Esophagus (tissue), 2 donors: ENCODE data around the gene SLC11A1. TPM values are rescaled to one million over a fixed set of nuclear protein-coding genes. Genes with fewer than 3 reads are reported as not detected.

Source experiments
- H3K27ac ChIP-seq, 2 donors: one replicate each; pipeline ENCODE4 v1.5.1; 2013; ENCODE audit warnings: low read depth in 2 of 2, mild to moderate bottlenecking in 2 of 2, inconsistent platforms in 1 of 2, low read length in 1 of 2, moderate library complexity in 1 of 2
- H3K27me3 ChIP-seq, 2 donors: one replicate each; pipeline ENCODE4 v1.6.1; 2013; ENCODE audit warnings: low read length in 2 of 2, control low read depth in 1 of 2, mild to moderate bottlenecking in 1 of 2; ENCODE audit not compliant: insufficient read depth in 2 of 2, control insufficient read depth in 1 of 2
- H3K36me3 ChIP-seq, 2 donors: one replicate each; pipeline ENCODE4 v1.6.1; 2013; ENCODE audit warnings: low read length in 1 of 2; ENCODE audit not compliant: control insufficient read depth in 2 of 2, insufficient read depth in 2 of 2
- H3K4me1 ChIP-seq, 2 donors: one replicate each; pipeline ENCODE4 v1.6.1; 2013; ENCODE audit warnings: low read length in 1 of 2; ENCODE audit not compliant: control insufficient read depth in 2 of 2, insufficient read depth in 2 of 2
- H3K4me3 ChIP-seq, 2 donors: one replicate each; pipeline ENCODE4 v1.5.1; 2013; ENCODE audit warnings: low read length in 2 of 2, mild to moderate bottlenecking in 2 of 2, low read depth in 1 of 2, moderate library complexity in 1 of 2
- H3K9me3 ChIP-seq, 2 donors: one replicate each; pipeline ENCODE4 v1.6.1; 2013; ENCODE audit warnings: mild to moderate bottlenecking in 2 of 2, low read depth in 1 of 2, low read length in 1 of 2, moderate library complexity in 1 of 2; ENCODE audit not compliant: control insufficient read depth in 2 of 2, insufficient read depth in 1 of 2
- WGBS, 2 donors: extraction: QIAGEN DNeasy Blood & Tissue Kit; methylation state at CpG; one replicate each; pipeline ENCODE4 v1.1.7; 2013; 5-methylcytosine and 5-hydroxymethylcytosine counted together
- polyA plus RNA-seq, 2 donors: library from polyadenylated mRNA; stranded (reverse); fragments of 200-250 nt; gene quantifications; one replicate each; pipeline ENCODE4 v1.2.3, GENCODE V29; 2013
- donor health status: healthy with polysubstance abuse.
- donor health status: Bipolar disorder and iron deficiency.

Gene SLC11A1
- polyA plus RNA-seq, 2 donors = 1.1 to 1.5 TPM

DNA sequence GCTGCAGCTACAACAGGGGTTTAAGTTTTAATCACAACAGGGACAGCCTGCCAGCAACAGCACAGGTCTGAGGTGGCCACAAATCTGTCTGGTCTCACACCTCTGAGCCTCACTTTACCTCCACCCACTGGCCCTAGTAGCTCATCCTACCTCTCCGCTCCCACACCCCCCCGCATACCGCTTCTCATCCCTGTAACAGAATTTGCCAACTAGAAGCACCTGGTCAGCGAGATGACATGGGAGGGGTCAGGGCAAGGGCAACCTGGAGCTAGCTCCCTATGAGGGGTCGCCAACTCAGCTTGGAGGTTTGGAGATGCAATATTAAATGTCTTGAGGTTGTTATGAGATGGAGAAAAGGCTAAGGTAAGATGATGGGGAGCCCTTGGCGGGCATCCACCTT is 17.9 kb upstream of the SLC11A1 start:
- Histone ChIP-seq H3K27me3 (no peaks in the 10 kb centered on the region), H3K4me3 (no peak overlapping the region), H3K36me3 (no peaks in the 10 kb centered on the region), H3K9me3 (peaks cover 2 to 3% of the 10 kb centered on the region in 2 donors), H3K27ac (no peak overlapping the region), H3K4me1 (no peaks in the 10 kb centered on the region)
- 76 to 84% methylated on average over 6 of the region's 6 CpGs for WGBS, 2 donors

DNA sequence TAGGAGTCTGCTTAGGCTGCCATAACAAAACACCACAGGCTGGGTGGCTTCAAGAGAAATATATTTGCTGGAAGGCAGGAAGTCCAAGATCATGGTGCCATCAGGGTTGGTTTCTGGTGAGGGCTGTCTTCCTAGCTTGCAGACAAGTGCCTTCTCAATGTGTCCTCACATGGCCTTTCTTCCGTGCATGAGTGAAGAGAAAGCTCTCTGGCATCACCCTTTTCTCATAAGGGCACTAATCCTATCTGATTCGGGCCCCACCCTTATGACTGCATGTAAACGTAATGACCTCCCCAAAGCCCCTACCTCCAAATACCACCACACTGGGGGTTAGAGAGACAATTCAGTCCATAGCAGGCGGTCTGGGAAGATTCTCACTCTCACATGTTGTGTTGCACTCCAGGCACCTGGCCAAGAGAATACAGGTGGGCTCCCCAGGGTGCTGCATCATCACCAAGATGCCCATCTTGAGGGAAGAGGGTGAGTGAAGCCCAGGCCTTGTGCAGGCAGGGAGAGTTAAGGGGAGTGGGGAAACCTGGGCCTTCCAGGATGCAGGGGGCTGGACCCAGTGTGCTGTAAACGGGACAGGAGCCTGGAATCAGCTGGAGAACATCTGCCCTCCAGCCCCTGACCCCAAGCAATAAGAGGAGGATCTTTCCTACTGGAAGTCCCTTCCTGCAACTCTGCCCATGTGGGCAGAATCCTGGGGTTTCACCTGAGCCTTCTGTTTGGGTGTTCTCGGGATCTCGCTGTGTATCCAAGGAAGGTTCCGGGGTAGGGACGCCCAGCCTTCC is 15.3 kb upstream of the SLC11A1 start:
- H3K4me3 ChIP-seq = peak overlapping the region; percentile 52 to 57
- 90 to 92% methylated on average over 9 of the region's 9 CpGs for WGBS, 2 donors

DNA sequence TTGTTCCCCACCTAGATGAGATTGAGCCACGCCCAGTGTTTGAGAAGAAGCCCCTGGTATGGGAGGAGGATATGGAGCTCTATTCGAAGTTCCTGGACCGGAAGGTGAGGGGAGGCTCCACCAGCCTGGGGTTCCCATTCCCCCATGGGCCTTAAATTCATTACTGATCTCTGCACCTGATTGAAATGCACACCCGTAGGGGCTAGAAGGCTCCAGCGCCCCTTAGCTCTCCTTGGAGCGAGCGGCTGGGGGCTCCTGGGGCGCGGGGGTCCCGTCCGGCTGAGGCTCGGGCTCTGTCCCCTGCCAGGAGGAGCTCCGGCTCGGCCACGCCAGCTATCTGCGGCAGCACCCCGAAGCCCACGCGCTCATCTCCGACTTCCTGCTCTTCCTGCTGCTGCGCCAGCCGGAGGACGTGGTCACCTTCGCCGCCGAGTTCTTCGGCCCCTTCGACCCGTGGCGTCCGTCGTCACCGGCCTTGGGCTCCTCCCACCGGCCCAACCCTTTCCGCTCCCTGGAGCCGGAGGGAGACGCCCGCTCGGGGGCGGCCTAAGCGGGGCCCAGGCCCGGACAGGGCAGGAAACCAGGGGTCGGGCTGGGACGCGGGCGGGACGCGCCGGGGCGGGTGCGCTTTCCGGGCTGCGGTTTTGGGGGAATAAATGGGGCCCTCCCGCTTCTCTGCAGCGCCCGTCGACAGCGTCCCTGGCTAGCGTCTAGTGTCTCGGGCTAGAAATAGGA is 14.5 kb upstream of the SLC11A1 start:
- 3 to 4% methylated on average over 59 to 60 of the region's 60 CpGs for WGBS, 2 donors
- no peaks in the 10 kb centered on the region for H3K27me3 ChIP-seq
- no peaks in the 10 kb centered on the region for H3K4me1 ChIP-seq
- no peaks in the 10 kb centered on the region for H3K36me3 ChIP-seq
- peak overlapping the region; percentile 85 to 87 for H3K27ac ChIP-seq
- peaks cover 2 to 3% of the 10 kb centered on the region in 2 donors for H3K9me3 ChIP-seq
- H3K4me3 ChIP-seq = peak overlapping the region; percentile 52 to 57

More for the DNA sequence above, 15.3 kb upstream of the SLC11A1 start:
- Histone ChIP-seq H3K4me1 (no peaks in the 10 kb centered on the region), H3K27me3 (no peaks in the 10 kb centered on the region), H3K36me3 (no peaks in the 10 kb centered on the region), H3K9me3 (peaks cover 2 to 3% of the 10 kb centered on the region in 2 donors), H3K27ac (peak overlapping the region; percentile 85 to 87)

DNA sequence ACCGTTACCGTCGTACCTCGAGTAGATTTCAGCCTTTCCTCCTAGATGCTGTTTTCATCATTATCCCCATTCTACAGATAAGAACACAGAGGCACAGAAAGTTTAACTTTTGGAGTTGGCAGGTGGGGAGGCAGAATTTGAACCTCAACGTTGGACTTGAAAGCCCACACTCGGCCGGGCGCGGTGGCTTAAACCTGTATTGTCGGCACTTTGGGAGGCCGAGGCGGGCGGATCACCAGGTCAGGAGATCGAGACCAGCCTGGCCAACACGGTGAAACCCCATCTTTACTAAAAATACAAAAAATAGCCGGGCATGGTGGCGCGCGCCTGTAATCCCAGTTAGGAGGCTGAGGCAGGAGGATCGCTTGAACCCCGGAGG is 13.9 kb upstream of the SLC11A1 start:
- Histone ChIP-seq H3K4me1 (no peaks in the 10 kb centered on the region), H3K27me3 (no peaks in the 10 kb centered on the region), H3K4me3 (peak overlapping the region; percentile 52 to 57), H3K9me3 (peaks cover 2 to 3% of the 10 kb centered on the region in 2 donors), H3K36me3 (no peaks in the 10 kb centered on the region), H3K27ac (peak overlapping the region; percentile 85 to 87)
- WGBS, 2 donors = 57 to 64% methylated on average over 21 of the region's 21 CpGs

DNA sequence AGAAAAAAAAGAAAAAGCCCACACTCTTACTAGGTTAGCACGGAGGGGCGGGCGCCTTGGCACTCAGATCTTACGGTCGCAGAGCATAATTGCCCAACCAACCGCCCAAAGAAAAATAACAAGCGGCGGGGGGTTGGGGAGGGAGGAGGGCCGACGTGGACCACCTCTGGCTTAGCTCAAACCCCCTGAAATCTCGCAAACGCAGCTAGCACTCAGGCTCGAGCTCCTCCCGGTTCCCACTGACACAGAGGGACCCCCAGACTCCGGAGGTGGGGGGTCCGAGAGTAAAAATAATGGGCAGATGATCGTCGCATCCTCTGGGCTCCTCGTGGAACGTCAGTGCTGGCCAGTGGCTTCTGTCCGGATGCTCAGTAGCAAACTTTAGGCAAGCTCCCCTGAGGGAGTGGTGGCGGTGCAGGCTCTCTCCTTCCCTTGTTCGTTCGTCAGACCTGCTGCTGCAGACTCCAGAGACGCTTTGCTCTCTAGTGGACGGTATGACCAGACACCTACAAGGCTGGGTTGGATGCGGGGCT is 13.4 kb upstream of the SLC11A1 start:
- H3K27me3 ChIP-seq = no peaks in the 10 kb centered on the region
- H3K9me3 ChIP-seq = peaks cover 2 to 3% of the 10 kb centered on the region in 2 donors
- H3K4me3 ChIP-seq = no peak overlapping the region
- no peaks in the 10 kb centered on the region for H3K4me1 ChIP-seq
- WGBS, 2 donors = 52 to 53% methylated on average over 26 to 27 of the region's 27 CpGs
- no peaks in the 10 kb centered on the region for H3K36me3 ChIP-seq
- peak overlapping the region; percentile 33 to 53 for H3K27ac ChIP-seq

DNA sequence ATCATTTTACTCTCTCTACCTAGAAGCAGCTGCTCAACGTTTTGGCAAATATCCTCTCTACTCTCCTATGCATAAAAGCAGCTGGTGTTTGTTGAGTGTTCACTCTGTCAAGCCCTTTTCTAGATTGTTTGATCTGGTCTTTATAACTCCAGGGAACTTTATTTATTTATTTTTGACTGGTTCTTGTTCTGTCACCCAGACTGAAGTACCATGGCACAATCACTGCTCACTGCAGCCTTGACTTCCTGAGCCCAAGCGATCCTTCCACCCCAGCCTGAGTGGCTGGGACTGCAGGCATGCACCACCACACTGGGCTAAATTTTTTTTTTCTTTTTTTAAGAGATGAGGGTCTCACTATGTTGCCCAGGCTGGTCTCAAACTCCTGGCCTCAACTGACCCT is 12.7 kb upstream of the SLC11A1 start:
- Histone ChIP-seq H3K4me1 (no peaks in the 10 kb centered on the region), H3K4me3 (no peak overlapping the region), H3K27ac (no peak overlapping the region), H3K36me3 (no peaks in the 10 kb centered on the region), H3K27me3 (no peaks in the 10 kb centered on the region), H3K9me3 (peaks cover 2 to 3% of the 10 kb centered on the region in 2 donors)
- 53 to 65% methylated on average over 2 of the region's 2 CpGs for WGBS, 2 donors

DNA sequence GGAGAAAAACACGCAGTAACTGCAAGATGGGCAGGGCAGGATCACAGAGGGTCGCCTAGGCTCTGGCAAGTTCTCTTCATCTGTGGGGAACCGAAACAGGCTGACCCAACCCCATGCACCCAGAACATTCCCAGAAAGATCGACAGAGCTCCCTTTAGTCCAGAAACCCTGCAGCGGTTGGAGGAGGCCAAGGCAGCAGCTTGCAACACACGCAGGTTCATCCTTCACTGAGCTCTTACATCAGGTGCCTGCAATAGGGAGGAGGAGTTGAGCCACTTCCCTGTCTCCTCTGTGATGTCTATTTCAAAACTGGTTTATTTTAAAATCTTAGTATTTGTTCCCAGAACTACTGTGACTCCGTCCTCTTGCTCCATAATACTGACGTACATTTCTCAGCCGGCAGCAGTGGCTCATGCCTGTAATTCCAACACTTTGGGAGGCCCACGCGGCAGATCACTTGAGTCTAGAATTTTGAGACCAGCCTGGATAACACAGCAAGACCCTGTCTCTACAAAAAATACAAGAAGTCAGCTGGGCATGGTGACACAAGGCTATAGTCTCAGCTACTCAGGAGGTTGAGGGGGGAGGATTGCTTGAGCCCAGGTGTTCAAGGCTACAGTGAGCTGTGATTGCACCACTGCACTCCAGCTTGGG is 11.5 kb upstream of the SLC11A1 start:
- WGBS, 2 donors = 79 to 80% methylated on average over 11 of the region's 11 CpGs

DNA sequence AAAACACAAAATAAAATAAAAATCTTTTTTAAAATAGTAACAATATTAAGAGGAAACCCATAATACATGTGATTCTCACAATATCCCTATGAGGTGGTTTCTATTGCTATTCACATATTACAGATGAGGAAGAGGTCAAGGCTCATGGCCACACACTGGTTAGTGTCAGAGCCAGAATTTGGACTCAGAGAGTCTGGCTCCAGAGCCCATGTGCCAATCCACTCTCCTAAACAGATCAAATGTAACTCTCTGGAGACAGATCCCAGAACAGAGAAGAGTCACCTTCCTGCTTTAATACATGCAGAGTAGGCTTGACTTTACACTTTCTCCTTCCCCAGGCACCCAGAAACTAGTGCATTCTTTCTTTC is 10.1 kb upstream of the SLC11A1 start:
- H3K27ac ChIP-seq = no peak overlapping the region
- no peaks in the 10 kb centered on the region for H3K4me1 ChIP-seq
- H3K27me3 ChIP-seq = no peaks in the 10 kb centered on the region
- no peaks in the 10 kb centered on the region for H3K9me3 ChIP-seq
- H3K36me3 ChIP-seq = no peaks in the 10 kb centered on the region
- no peak overlapping the region for H3K4me3 ChIP-seq

More for the DNA sequence above, 11.5 kb upstream of the SLC11A1 start:
- Histone ChIP-seq H3K36me3 (no peaks in the 10 kb centered on the region), H3K9me3 (peaks cover 2 to 3% of the 10 kb centered on the region in 2 donors), H3K27ac (peak overlapping the region in 1 of 2 donors; percentile 1), H3K4me1 (no peaks in the 10 kb centered on the region), H3K27me3 (no peaks in the 10 kb centered on the region), H3K4me3 (no peak overlapping the region)

DNA sequence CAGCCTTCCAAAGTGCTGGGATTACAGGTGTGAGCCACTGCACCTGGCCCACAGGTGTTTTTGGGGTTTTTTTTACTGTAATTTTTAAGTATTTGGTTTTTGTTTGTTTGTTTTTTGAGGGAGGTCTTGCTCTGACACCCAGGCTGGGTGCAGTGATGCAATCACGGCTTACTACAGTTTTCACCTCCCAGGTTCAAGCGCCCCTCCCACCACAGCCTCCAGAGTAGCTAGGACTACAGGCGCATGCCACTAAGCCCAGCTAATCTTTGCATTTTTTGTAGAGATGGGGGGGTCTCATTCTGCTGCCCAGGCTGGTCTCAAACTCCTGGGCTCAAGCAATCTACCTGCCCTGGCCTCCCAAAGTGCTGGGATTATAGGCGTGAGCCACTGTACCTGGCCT is 7.3 kb upstream of the SLC11A1 start:
- peak overlapping the region in 1 of 2 donors; percentile 10 for H3K27ac ChIP-seq
- no peaks in the 10 kb centered on the region for H3K4me1 ChIP-seq
- WGBS, 2 donors = 52 to 58% methylated on average over 4 of the region's 4 CpGs
- H3K9me3 ChIP-seq = no peaks in the 10 kb centered on the region
- no peak overlapping the region for H3K4me3 ChIP-seq
- no peaks in the 10 kb centered on the region for H3K36me3 ChIP-seq
- no peaks in the 10 kb centered on the region for H3K27me3 ChIP-seq
